PC-3 (cell line): ENCODE data around the gene CAPSL.

ENCODE experiments used
- EZH2phosphoT487 ChIP-seq: fragments of 300-600 bp; sonication (generic); IDR thresholded peaks from 2 replicates; pipeline ENCODE4 v1.6.1; 2018; ENCODE audit warnings: mild to moderate bottlenecking, antibody characterized with exemption, low read length, borderline replicate concordance
- TF ChIP-seq, protein P1 (sequence below): fragments of 300-600 bp; sonication (generic); conservative IDR thresholded peaks from 2 replicates; pipeline ENCODE4 v1.5.1; 2017; ENCODE audit warnings: antibody characterized with exemption, low read depth, mild to moderate bottlenecking, low read length

DNA sequence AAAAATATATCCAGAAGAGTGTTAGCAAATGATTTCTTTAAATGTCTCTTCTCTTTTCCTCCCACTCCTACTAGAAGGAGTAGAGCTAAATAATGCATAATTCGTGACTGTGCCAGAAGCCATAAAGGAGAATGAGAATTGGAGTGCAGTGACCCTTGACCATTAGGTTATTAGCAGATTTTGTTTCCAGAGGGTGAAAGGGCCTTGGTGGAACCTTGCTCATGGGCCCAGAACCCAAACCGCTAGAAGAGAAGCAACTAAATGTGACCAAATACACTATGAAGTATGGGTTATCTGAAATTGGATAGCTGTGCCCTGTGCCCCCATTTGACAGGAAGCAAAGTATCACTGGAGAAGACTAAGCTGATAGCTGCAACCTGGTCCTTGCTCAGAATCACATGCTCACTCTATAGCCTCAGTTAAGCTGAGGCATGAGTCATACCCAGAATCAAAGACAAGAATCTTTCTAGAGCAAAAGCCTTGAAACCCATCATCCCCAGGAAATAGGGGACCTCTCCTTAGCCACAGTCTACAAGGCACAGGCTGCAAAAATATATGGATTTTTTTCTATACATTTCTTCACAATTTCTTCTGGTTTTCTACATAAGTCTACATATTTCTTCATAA, 36.3 kb downstream of the CAPSL start:
- TF ChIP-seq, protein P1, sequence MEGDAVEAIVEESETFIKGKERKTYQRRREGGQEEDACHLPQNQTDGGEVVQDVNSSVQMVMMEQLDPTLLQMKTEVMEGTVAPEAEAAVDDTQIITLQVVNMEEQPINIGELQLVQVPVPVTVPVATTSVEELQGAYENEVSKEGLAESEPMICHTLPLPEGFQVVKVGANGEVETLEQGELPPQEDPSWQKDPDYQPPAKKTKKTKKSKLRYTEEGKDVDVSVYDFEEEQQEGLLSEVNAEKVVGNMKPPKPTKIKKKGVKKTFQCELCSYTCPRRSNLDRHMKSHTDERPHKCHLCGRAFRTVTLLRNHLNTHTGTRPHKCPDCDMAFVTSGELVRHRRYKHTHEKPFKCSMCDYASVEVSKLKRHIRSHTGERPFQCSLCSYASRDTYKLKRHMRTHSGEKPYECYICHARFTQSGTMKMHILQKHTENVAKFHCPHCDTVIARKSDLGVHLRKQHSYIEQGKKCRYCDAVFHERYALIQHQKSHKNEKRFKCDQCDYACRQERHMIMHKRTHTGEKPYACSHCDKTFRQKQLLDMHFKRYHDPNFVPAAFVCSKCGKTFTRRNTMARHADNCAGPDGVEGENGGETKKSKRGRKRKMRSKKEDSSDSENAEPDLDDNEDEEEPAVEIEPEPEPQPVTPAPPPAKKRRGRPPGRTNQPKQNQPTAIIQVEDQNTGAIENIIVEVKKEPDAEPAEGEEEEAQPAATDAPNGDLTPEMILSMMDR, result no peak
- TF ChIP-seq EZH2phosphoT487, result no peak
